Activated effector memory CD4-positive, alpha-beta T cell treated with Interleukin-2 at 50 U/mL for 16 hours (primary cell): ENCODE measurements around the gene LDLRAD4.

Experiments used
- DNase-seq: peaks from one replicate; pipeline ENCODE4 v3.0.0-alpha.2; 2020

The LDLRAD4 gene

DNA sequence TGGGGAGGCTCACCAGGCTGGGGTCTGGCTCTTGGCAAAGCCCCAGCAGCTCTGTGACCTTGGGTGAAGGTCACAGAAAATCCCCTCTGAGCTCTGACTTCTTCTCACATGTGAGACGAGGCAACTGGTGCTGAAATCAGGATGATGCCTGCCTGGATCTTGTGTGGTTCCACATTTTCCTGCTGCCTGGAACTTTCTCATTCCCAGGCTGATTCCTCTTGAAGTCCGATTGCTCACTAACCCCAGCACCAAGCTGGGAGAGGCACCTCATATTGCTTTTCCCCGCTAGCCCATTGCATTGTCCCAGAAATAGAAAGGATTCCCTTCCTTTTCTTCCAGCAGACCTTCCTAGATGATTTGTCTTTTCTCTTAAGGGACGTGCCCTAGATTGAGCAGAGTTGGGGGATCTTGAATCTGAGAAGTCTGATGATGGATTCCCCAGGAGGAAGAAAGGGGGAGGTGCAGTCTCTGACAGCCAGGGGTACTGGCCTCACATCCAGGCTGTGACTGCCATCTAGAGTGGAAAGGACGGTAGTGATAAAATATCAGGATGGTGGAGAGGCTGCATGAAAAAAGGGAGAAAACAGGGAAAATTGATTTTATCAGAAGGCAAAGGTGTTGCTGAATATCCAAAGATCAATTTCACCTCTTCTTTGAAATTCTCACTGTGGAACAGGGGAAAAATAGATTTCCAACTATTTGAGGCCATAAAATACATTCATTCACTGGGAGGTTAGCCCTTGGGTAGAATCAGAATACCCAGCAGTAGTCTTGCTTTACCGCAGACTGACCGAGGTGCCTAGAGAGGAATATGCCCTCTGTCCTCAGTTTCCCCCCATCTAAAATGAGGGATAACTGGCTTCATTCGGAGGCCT lies 411.5 kb downstream of the LDLRAD4 start:
- no peak for DNase-seq

DNA sequence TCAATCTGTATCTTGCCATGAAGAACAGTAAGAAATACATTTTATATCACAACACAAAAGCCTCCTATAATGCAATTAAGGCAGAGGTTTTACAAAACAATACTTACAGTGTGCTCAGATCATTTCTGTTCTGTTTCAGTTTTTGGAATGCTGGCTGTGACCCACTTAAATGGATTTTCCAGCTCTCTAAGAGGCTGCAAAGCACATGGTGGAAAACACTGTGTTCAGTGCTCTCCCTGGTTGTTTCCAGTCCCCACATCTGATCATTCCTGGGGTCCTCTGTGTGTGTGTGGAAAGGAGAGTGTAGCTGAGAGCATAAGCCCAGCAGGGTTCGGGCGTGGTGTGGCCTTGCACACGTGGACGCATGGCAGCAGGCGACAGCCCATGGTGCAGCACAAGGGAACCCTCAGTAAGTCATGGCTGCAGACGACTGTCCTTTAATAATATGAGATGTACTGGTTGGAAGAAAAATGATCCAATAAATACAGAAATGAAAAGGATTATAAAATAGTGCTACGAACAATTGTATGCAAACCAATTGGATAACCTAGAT lies 412.2 kb downstream of the LDLRAD4 start:
- DNase-seq, result no peak

DNA sequence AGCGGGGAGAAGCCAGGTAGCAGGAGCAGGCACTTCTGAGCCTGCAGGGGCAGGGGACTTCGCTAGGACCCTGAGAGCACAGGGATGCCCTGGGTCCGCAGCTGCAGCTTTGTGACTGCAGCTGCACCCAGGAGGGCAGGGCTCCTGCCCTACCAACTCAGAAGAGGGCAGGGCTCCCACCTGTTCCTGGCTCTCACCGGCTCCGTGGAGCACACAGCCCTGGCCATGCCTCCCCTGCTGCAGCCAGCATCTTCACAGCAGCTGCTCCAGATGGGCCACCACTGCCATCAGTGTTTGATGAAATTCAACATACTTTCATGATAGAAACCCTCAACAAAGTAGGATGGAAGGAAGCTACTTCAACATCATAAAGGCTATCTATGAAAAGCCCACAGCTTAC lies 415.1 kb downstream of the LDLRAD4 start:
- no peak for DNase-seq

DNA sequence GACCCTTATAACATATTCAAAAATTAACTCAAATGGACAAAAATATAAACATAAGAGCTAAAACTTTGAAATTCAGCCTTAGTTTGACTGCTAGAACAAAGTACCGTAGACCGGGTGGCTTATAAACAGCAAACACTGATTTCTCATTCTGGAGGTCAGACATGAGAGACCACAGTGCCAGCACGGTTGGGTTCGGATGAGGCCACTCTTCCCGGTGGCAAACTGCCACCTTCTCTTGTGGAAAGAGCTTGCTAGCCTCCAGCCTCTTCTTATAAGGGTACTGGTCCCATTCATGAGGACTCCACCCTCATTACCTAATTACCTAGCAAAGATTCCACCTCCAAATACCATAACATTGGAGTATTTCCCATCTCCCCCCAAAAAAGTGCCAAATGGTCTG lies 416.5 kb downstream of the LDLRAD4 start:
- no peak for DNase-seq

DNA sequence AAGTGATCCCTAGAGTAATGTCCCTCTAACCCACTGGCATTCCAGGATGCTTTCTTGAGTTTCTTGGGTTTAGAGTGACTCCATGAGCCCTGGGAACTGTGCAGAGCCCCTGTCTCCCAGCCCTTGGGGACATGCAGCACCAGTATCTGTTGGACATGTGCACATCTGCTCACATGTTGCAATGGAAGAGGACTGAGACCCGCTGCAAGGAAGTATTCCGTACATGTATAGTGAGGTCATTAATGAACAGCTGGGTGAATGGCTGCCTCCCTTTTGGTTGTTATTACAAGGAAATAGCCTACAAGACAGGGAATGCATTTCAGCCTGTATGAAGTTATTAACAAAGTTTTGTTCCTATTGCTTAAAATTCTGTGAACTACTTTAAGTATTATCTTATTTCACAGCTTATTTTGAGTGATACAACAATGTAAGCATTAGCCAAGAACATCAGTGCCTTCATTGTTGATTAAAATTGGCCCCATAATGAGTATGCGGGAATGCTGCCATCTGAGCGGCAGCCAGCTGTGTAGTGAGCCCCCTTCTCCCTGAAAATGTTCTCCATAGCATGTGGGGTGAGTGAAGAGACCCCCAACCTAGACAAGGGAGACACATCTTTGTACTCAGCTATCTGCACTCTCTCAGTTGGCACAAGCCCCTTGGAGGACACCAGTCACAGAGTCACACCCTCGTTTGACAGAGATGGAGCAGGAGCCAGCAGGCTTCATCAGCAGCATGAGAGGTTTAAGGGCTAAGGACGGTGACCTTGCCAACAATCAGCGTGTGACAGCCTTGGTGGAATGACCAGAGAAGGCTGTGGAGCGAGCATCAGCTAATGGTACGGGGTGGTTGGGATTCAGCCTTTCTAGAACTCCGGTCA lies 420.4 kb downstream of the LDLRAD4 start:
- no peak for DNase-seq

DNA sequence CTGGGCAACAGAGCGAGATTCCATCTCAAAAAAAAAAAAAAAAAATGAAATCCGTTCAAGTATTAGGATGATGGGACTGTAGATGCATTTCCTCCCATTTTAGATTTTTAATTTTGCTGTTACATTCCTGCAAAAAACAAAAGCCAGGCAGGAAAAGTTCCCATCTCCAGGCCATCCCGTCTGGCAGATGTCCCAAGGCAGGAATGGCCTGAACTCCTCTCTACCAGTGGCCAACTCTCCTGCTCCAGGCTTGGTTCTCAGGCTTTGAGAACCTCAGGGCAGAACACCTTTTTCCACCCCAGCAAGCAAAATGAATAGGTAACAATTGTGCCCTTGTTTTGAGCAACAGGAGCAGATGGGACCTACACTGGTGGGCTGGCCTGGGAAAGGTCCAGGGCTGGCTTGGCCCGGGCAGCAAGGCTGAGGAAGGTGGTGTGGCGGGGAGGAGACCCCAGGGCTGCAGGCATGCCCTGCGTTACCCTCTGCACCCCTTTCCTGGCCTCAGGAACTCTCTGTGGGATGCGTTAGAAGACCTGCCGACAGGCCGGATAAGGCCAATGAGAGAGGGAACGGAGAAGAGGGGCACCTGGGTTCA lies 421.8 kb downstream of the LDLRAD4 start:
- no peak for DNase-seq

DNA sequence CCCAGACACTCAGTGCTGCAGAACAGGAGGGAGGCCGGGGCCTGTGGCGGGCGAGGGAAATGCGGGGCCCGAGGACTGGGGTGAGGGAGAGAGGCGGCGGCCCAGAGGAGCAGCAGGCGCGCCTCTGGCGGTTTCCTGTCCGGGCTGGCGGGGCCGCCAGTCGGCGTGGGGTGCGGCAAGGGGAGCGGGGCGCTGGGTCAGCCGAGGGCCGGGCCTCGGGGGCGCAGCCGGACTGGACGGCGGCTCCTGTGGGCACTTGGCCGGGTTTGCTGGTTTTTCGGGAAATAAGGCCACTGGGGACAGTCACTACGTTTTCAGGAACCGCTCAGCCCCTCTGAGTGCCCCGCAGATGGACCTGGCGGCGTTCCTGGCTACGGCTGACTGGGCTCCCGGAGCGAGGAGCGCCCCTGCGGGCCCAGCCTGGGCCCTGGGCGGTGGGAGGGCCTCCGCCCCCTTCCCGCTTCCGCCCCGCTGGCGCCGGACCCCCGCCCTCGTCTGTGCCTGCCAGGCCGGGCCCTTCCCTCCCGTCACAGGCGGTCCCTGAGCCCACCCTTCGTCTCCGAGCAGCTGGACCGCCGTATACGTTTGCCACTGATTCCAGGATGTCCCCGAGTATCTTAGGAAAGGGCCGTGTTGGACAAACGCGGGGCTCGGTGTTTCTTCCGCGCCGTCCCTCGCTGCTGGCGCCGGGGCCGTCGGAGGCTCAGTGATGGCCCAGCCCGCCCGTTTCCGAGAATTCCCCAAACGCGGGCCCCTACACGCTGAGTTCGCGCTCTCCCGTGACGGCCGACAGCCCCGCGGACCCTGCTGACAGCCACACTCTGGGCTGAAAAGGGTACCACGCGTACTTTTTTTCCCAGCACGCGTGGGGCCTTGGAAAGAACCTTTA lies 423.2 kb downstream of the LDLRAD4 start:
- DNase-seq, result no peak

DNA sequence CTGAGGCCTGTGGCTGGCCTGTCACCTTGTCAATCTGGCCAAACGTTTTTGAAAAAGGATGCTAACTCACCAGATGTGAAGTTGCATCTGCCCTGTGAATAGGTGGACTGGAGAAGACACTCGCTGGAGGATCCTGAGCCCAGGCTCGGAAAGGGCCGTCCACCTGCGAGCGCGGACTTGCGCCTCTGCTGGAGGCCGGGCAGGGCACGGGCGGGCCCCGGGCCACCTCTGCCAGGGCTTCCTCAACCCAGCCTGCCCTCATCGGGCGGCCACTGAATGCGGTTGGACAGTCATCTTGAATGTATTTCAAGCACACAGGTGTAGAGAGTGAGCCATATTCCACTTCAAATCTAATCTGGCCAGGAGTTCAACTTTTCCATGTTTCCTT lies 423.9 kb downstream of the LDLRAD4 start:
- no peak for DNase-seq

DNA sequence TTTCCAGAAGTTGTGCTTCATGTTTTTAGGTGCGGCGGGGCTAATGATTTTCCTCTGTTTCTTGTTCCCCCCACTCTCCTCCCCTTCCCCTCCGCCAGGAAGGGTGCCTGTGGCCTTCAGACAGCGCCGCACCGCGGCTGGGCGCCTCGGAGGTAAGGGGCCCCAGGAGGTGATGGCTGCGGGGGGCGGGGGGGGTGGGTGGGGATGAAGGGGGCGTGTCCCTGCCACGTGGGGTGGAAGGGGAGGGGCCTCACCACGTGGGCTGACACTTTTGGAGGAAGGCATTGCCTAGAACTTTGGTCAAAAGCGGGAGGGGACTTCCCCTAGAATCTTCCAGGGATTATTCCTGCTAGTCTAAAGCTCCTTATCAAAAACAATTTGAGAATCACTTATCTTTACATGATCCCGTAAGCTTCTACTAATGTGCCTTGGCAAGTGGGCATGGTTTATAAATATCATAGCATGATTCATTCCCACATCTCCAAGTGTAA lies 424.7 kb downstream of the LDLRAD4 start:
- DNase-seq, result no peak

DNA sequence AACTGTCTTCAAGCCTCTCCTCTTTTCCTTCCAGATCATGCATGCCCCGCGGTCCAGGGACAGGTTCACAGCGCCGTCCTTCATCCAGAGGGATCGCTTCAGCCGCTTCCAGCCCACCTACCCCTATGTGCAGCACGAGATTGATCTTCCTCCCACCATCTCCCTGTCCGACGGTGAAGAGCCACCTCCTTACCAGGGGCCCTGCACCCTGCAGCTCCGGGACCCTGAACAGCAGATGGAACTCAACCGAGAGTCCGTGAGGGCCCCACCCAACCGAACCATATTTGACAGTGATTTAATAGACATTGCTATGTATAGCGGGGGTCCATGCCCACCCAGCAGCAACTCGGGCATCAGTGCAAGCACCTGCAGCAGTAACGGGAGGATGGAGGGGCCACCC lies 426.5 kb downstream of the LDLRAD4 start:
- no peak for DNase-seq

DNA sequence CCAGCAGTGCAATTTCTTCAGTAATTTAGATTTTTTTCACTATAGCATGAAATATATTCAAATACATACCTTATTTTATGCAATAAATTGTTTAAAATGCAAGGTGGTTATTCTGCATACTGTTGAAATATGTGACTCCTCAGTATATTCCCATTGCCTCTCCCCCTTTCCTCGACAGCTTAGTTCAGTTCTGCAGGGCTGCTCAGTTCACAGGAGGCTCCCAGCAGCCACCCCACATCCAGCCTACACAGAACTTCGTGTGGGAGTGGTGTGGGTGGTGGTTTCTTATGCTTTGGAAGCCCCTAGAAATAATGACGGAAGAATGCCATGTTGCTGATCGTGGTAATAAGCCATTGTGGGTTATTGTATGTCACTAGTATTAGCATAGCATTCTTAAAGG lies 428.1 kb downstream of the LDLRAD4 start:
- no peak for DNase-seq

DNA sequence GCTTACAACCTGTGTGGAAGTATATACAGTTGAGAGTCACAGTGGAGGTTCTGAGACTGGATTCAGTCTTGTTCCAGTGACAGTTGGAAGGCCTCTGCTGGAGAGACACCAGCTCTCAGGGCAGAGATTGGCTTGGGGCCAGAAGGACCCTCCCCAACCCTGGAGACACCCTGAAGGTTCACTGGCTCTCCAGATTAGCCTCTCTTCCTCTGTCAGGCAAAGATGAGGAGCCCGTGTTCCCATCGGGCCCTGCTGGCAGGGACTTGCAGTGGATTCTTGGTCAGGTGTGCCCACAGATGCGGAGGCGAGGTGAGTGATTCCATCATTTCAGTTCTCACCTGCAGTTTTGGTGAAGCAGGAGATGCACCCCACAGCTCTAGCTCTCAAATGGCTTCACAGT lies 429.2 kb downstream of the LDLRAD4 start:
- no peak for DNase-seq

DNA sequence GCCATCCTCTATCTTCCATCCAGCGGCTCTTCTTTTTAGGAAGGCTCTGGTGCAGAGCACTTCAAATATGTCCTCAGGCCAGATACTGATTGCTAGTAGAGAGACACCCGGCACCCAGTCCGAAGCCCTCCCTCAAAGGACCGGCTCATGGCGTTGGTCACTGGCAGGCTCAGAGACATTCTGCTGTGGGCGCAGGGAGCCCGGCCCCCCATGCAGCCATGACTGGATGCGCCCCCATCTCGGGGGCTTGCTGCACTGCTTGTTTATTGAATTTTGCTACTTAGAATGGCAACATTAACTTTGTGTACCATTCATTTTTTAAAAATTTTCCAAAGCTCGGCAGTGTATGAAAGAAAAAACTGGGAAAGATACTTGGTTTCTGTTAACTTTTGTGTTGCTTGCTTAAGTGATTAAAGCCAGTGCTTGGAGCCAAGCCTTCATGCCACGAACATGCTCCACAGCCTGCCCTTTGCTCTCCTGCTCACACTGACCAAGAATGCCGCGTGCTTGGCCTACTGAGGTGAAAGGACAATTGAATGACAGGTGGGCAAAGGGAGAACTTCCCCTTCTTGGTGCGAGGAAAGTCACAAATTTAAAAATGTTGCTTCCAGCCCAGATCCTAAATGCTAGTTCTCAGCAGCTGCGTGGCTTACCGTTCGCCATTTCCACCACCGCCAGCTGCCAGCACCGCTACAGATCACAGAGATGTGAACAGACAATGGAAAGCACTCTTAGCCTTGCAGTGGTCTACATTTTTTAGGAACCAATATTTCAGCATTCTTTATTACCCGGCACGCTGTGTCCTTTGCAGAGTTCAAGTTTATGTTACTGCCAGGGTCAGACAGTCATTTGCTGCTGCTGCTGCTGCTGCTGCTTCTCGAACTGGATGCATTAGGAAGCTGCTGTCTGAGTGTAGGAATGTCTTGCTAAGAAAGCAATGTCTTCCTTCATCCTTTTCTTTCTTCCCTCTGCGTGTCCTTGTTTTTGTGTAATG lies 431.1 kb downstream of the LDLRAD4 start:
- DNase-seq, result no peak

DNA sequence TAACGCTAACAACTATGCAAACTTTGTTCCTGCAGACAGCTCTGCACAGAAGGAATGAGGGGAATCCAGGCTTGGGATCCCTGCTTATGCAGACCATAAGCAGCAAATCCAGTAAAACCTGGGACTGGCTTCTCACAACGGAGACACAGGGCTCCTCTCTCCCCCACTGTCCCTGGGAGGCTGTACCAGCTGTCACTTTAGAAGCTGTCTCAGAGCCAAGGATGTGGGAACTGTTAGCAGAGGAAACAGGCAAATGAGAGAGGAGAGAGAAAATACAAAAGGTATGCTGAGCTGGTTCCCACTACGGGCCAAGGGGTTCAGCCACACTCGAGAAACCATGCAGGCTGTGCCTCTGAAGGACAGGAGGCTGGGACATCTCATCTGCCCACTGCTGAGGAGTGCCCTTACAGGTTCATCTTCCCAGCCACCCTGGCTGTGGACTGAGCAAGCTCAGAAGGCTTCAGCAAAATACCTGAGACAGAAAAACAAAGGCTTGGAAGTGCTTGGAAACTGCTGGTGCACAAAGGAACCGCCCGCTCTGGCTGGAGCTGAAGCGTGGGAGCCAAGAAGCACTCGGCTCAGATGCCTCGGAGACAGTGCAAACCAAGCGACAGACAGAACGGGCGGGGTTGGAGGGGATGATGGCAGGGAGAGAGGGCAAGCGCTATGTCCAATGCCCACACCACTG lies 435.3 kb downstream of the LDLRAD4 start:
- no peak for DNase-seq

DNA sequence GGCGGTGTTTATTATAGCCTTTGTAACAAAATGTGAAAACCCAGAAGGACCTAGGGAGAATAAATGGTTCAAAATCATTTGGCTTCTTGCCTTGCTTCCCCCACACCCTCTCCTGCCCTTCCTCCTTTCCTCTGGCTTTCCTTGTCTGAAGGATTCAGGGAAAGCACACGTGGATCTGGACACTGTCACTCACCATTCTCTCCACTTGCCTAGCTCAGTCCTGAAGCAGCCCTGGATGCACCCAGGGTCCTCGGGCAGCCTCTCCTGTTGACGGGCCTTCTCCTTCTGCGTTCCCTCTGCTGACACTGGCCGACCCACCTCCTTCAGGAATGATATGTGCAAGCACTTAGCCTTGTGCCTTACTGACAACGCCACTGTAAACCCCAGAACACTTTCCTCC lies 439.4 kb downstream of the LDLRAD4 start:
- no peak for DNase-seq

DNA sequence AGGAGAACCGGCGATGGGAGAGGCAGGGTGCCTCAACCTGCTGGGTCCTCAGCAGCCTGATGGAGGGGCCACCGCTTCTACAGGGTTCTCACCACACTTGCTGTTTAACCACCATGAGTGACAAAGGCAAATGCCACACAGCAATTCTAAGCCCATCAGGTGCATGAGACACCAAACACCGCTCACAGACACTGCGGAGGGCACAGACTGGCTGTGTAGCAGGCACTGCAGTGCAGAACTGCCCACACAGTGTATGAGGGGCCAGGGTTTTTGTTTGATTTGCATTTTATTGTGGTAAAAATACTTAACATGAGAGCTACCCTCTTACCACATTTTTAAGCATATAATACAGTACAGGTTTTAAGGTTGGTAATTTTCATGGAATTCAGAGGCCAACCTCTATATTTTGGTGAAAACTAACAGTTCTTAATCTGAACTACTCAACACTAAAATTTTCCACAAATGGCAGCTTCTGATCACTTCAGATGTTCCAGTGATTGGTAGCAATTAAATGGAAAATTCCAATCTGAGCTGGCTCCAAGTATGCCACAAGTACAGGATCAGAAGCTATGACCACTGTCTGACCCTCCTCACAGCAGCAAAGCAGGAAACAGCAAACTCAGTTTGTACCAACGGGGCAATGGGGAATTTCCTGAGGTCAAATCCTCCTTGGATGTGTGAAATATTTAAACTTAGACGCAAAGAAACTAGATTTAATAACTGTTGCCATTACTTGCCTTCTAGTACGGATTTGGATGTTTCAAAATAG lies 440.1 kb downstream of the LDLRAD4 start:
- no peak for DNase-seq

DNA sequence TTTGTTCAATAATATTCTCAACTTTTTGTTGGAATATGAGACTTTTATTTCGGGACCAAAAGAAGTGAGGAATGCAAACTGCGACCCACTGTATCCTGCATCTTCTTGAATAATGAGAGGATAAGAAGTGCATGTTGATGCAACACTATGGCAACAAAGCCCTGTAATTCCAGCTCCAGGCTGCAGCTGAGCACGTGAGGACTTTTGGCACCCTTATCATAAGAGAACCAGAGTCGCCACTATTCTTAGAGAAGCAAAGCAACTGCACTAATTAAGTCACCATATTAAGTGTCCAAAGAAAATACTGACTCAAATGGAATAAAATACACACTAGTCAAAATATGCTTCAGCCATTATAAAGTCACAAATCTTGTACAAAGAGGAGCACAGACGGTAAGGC lies 441.9 kb downstream of the LDLRAD4 start:
- DNase-seq, result no peak

DNA sequence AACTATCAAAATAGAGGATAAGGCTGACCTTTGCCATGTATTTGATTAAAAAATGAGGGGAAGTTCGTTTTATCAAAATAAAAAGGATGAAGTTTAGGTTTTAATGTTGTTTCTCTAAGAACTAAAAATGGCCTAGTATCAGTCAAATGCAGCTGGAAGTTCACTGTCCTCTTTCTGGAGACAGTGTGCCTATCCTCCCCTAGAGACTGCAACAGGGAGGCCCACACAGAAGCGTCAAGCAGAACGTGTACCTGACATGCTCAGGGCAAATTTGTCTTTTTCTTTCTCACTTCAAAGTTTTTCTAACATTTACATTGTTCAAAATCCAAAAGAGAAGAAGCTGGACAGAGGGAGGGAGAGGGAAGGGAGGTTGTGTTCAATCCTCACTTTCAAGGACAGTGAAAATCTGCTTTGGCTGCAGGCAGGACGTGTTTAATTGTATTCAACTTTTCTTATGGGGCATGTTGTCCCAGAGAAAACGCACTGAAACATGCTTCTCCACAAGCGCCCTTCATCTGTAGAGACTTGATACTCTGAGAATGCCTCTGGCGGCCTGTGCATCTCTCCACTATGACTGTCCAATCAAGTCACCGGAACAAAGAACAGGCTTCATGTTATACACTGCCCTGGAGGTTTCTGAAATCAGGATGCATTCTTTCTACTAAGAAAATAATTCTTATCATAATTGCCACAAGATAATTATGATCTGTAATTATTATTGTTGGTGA lies 442.7 kb downstream of the LDLRAD4 start:
- no peak for DNase-seq

DNA sequence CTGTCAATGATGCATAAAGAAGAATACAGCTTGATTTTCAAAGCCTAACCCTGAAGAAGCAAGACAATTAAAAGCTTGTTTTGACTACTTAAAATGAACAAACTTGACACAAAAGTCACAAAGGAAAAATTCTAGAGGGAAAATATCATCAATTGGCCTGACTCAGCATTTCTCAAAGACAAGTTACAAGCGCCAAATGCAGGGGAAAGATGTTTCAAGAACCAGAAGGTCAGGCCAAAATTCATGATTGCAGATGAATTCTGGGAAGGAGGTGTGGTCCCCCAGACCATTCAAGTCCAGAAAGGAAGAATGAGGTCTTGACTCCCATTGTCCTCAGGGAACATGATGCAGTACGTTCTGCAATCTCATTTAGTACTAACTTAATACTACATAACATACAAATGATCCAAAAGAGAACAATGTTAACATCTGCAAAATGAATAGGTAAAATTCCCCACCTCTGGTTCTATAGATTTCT lies 443.3 kb downstream of the LDLRAD4 start:
- no peak for DNase-seq
